Stromal cell of bone marrow (primary cell): ENCODE data around the gene CFAP97D2.
"Not testable (repeated sequence)": the region's sequence is repeated elsewhere in the genome, so short reads cannot be mapped to it uniquely, and the experiment has no call there.

Source experiments
- DNase-seq: peaks from one replicate; pipeline ENCODE4 v3.0.0-alpha.2; 2012; ENCODE audit warnings: low read depth

Gene CFAP97D2

DNA sequence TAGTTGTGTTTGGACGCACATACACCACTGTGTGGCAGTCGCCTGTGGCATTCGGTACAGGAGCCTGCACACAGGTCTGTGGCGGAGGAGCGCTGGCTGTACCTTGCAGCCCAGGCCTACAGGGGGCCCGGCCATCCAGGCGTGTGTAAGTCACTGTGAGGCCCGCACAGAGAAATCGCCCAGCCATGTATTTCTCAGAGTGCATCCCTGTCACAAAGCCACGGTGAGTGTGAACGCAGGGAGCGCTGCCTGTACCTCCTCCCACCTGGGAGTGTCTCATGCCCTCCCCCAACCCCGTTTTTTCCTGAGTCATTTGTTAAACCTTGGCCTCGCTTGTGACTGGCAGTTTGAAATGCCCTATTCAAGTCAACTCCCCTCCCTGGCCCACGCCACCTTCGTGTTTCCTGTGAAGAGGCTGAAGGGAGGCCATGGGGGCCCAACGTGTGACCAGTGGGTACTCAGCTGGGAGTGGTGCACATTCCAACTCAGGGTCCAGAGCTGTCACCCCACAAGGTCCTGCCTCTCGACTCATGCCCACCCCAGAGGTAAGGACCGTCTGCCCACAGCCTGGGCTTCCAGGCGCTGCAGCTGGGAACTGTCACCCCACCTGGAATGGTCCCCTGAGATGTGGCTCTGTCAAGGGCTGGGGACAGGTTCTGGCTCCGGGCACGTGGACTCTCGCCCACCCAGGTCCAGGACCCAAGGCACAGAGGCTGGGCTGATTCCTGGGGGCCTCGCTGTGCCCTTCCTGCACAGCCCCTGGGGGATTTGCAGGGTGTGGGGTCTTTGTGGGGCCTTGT, 35.1 kb upstream of the CFAP97D2 start:
- DNase-seq = no peak

DNA sequence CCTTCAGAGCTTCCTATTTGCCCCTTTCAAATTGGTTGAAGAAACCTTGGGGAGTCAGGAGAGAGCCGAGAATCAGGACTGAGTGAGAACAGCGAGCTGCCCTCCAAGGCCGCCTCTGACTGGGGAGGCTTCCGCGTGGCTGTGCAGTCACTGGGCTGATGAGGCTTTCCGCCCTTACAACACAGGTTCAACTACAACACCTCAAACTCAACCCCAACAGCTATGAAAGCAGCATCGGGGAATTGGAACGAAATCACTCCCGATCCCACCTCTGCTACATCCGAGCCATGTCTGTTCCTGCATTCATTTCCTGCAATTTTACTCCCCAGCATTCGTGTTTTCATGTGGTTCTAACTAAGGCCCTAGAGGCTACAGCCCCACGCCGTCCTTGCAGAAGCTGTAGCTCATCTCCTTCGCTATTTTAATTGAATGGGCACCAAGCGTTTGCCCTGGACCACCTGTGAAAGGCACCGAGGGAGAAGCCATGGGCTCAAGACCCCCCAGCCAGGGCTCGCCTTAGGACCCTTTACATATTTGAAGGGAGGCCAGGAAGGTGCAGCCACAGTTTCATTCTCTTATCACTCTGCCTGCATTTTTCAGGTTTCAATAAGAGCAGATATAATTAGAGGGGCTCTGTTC, 34.3 kb upstream of the CFAP97D2 start:
- DNase-seq = no peak

GRCh38 chr13:114145256-114145655, 33.8 kb upstream of the CFAP97D2 start:
- DNase-seq = no peak

- no peak for DNase-seq
Observed at GRCh38 chr13:114145722-114146121, 33.3 kb upstream of the CFAP97D2 start.

GRCh38 chr13:114146173-114146572, 32.9 kb upstream of the CFAP97D2 start:
- DNase-seq = no peak

GRCh38 chr13:114146629-114147028, 32.4 kb upstream of the CFAP97D2 start:
- DNase-seq = no peak

DNA sequence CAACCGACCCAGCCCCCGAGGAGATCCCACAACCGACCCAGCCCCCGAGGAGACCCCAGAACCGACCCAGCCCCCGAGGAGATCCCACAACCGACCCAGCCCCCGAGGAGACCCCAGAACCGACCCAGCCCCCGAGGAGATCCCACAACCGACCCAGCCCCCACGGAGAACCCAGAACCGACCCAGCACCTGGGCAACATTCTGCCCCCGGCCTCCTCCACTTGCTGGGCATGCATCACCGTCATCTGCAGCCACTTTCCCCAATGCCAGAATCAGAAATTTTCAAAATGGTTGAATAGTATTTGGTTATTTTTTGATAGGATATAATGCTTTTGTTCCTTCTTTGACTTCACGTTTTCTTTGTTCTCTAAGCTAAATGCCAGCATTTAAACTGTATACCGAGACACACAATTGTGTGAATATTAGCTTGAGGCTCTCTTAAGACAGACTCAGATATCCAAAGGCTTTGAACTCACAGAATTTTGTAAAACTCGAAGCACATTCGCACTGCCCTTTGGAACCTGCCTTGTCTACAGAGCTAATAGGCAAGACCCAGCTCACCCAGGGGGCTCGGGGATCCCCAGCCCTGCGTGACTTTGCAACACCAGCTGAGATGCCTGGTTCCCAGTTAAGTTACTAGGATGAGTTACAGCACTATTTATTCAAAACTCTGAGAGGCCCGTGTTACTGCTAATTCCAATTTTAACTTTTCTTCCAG, 31.1 kb upstream of the CFAP97D2 start:
- no peak for DNase-seq

DNA sequence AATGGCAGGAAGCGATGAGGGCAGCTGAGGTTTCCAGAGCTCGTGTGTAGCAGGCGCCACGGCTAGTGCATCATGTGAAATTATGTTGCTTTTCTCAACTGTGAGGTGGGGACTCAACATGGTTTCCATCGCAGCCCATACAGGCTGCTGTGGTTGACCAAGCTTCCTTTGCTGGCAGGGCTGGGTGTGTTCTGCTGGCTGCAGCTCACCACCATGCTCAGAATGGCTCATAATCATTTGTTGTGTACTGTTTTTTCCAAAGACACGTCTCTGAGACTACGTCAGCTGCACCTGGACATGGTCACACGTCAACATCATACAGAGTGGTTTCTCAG, 30.6 kb upstream of the CFAP97D2 start:
- DNase-seq = no peak

- not testable (repeated sequence) for DNase-seq
Observed at GRCh38 chr13:114148886-114149285, 30.2 kb upstream of the CFAP97D2 start.

DNA sequence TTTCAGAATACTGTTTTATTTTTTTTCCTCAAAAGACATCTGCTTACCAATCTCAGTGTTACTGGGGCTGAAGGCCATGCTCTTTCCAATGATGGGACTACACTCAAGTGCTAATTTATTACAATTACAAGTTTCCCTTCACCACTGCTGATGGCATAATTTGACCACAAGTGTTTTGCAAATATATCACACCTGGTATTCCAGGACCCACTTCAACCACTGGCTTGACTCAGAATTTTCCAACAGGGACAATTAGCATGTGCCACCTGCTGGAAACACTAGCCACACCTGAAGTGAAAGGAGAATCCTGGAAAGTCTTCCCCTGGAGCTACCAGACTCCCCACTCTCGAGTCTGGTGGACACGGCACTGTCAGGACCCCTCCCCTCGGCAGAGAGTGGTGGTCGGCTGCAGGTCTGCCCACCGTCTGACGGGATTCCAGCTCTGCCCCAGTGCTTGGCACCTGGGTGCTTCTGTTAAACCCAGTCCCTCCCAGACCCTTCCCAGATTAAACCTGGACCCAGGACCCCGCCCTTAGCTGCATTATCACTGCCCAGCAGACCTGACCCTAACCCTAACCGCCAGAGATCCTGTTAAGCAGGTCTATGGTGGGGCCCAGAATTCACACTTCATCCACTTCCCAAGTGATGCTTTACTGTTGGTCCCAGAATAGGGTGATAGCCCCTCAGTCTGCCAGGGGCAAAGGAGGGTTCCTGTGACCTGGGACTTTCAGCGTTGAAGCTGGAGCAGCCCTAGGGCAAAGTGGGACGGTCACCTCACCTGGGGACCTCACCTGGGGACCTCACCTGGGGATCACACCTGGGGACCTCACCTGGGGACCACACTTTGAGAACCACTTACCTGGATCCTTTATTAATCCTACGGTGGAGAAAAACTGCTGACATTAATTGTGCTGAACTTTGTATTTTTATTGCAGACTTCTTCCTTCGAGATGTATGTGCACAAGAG, 29.0 kb upstream of the CFAP97D2 start:
- DNase-seq = no peak

DNA sequence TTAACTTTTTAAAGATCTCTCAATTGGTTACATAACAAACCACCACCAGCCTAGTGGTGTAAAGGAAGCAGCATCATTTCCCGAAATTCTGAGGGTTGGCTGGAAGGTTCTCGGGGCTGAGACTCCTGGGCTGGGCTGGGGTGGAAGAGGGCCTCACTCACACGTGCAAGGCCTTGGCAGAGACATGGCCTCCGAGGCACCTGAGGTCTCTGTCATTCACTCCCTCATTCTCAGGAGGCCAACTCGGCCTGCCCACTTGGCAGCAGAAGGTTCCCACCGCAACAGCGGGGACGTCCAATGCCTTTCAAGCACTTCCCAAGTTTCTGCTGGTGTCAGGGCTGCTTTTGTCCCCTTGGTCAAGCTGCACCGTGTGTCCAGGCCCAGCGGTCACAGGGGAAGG, 28.0 kb upstream of the CFAP97D2 start:
- DNase-seq = no peak

DNA sequence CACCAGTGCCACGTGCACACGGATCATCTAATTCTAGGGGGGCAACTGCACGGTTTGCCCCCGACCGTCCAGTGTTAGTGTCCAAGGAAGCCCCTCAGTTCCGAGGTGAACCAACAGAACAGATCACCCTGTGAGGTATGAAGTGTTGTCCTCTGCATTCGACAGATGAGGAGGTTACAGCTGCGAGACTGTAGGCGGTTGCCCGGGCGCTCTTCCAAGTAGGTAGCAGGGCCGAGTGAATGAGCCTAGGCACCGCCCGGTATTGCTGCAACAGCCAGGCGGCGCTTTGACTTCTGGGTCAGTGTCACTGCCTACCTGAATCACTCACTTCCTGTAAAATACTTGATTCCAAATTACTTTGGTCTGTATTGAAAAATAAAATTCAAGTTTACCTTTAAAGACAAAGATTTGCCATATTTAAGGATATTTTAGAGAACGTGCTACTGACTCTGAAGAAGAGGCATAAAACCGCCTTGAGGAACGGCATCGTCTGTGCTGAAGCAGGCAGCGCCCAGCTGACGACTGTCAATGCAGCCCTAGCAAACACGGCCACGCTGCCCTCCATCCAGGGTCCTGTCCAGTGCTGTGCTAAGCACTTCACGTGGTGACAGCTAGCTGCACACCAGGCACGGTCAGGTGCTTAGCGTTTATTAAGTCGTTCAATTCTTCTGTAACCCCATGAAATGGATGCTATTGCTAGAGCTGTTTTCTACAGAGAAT, 27.3 kb upstream of the CFAP97D2 start:
- no peak for DNase-seq

GRCh38 chr13:114152285-114152645, 26.8 kb upstream of the CFAP97D2 start:
- no peak for DNase-seq

GRCh38 chr13:114152831-114153371, 26.2 kb upstream of the CFAP97D2 start:
- DNase-seq = no peak

DNA sequence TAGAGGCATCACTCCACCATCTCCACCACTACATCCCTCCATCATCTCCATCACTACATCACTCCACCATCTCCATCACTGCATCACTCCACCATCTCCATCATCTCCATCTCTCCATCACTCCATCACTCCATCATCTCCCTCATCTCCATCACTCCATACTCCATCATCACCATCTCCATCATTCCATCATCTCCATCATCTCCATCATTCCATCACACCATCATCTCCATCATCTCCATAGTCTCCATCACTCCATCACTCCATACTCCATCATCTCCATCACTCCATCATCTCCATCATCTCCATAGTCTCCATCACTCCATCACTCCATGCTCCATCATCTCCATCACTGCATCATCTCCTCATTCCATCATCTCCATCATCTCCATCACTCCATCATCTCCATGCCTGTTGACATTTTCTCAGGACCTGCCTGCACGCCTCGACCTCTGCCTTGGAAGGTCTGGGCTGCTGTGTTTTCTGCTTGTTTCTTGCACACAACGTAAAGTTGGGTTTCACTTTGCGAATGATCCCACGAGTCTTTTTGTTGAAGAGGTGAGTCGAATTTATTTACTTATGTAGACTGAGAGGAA, 25.5 kb upstream of the CFAP97D2 start:
- no peak for DNase-seq

DNA sequence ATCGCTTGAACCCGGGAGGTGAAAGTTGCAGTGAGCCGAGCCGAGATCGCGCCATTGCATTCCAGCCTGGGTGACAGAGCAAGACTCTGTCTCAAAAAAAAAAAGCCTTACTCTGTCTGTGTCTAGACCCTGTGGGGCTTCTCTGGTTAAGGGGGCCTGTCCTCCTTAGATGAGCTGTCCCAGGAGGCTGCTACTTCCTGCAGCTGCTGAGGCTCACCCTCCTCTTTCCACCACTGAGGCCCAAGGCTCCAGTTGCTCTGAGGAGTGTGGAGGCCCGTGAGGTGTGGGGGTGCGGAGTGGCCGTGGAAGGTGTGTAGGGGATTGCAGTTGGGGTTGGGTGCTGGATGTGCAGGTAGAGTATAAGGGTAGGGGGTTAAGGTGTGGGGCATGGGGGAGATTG, 24.6 kb upstream of the CFAP97D2 start:
- no peak for DNase-seq

- DNase-seq = no peak
Observed at GRCh38 chr13:114155320-114155719, 23.7 kb upstream of the CFAP97D2 start.

- no peak for DNase-seq
Observed at GRCh38 chr13:114155926-114156883, 22.9 kb upstream of the CFAP97D2 start.

- DNase-seq = no peak
Observed at GRCh38 chr13:114157869-114158495, 21.1 kb upstream of the CFAP97D2 start.
